Measurements from ENCODE around the gene PIP5K1C.
"Not testable (repeated sequence)": the region's sequence is repeated elsewhere in the genome, so short reads cannot be mapped to it uniquely, and the experiment has no call there.

PIP5K1C gene

GRCh38 chr19:3673506-3674439 lies 26.5 kb downstream of the PIP5K1C start:
- DNase-seq = no peak

- no peak for DNase-seq
These were observed 27.3 kb downstream of the PIP5K1C start for GRCh38 chr19:3672993-3673392.

- DNase-seq = no peak
These were observed 27.7 kb downstream of the PIP5K1C start for GRCh38 chr19:3672575-3672948.

DNA sequence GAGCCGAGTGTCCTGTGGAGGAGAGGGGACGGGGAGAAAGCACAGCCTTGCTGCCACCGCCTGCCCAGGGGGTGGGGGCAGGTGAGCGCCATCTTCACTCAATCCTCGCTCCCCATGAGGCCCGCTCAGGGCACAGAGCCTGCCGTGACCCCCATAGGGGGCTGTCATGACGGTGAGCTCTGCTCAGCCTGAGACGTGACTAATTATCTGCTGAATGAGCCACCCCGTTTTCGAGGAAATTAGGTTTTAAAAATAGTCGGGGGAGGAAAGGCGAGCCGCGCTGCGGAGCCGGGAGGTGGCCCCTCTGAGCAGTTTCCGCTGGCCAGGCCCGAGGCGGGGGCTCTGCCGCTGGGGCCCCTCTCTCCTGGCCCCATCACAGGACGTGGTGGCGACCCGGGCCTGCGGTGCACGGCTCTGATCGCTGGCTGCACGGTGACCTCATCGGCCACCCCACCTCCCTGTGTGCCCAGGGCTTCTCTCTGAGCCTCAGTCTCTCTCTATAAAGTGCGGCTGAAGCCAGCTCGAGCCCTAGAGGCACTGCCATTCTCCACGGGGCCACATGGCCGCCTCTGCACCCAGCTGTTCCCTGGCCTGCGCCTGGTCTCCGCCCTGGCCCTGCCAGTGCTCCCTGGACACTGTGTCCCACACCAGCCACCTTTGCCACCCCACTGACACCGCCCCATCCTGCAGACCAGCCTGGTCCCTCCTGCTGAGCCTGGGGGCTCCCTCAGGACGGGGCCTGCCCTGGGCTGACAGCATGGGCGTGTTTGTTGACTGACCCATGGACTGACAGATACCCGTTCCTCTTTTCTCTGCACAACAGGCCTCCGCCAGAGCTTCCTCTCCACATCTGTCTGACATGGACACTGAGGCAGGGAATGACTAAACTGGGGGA lies 28.3 kb downstream of the PIP5K1C start:
- no peak for DNase-seq

GRCh38 chr19:3670796-3671679 lies 29.2 kb downstream of the PIP5K1C start:
- no peak for DNase-seq

DNA sequence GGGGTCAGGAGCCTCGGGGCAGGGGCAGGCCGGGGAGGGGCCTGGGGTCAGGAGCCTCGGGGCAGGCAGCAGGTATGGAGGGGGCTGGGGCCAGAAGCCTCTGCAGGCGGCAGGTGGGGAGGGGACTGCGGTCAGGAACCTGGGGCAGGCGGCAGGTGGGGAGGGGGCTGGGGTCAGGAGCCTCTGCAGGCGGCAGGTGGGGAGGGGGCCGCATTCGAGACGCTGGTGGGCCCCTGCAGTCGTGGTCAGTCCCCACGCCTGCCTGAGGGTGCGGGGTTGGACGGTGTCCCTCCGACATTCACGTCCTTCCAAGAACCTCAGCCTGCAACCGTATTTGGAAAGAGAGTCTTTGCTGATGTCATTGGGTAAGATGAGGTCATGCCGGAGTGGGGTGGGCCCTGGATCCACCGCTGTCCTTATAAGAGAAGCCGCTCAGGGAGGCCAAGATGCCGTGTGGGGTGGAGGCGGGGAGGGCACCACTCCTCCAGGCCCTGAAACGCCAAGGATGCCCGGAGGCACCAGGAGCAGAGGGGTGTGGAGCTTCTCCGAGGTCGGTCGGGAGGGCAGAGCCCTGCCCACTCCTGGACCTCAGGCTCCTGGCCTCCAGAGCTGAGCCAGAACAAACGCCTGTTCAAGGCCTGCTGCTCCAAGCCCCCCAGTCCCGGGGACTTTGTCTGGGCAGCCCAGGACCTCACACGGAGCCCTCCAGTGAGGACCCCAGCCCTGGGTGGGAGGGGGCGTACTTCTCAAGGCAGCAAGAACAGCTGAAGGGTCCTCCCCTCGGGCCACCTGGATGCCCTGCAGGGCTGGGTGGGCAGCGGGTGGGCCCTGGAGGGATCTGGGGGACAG lies 30.1 kb downstream of the PIP5K1C start:
- DNase-seq = no peak

DNA sequence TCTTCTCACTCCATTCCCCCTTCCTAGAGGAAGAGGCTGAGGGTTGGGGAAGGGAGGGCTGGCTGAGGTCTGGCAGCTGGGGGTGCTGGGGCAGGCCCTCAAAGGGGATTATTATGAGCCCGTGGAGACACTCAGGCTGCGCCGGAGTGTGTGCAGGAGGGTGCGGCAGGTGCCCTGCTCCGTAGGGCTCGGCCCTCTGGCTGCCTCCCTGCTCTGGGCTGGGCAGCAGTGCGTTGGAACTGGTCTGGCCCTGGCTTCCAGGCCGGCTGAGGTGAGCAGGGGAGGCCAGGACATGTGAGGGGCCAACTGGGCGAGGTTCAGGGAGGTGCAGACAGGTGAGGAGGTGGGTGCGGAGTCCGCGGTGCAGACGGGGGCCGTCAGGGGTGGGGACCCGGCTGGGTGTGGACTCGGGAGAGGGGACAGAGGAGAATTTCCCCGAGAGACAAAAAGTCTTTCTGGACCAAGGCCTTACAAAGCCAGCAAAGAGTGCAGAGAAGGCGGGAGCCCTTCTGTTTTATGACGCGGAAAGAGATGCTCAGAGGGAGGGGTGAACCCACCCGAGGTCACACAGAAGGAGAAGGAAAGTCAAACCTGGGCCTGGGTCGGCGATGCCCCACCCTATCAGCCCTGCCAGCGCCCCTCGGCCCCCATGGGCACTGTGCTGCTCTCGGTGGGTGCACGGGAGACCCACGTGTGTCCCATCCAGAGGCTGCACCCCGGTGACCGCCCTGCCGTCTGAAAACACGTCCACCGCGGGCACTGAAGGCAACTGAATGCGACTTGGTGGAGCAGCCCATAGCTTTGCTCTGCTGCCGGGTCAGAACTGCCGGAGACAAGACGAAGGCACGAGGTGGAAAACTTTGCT lies 31.0 kb downstream of the PIP5K1C start:
- DNase-seq = no peak

GRCh38 chr19:3668331-3669081 lies 31.8 kb downstream of the PIP5K1C start:
- DNase-seq = no peak

GRCh38 chr19:3667766-3668165 lies 32.5 kb downstream of the PIP5K1C start:
- no peak for DNase-seq

DNA sequence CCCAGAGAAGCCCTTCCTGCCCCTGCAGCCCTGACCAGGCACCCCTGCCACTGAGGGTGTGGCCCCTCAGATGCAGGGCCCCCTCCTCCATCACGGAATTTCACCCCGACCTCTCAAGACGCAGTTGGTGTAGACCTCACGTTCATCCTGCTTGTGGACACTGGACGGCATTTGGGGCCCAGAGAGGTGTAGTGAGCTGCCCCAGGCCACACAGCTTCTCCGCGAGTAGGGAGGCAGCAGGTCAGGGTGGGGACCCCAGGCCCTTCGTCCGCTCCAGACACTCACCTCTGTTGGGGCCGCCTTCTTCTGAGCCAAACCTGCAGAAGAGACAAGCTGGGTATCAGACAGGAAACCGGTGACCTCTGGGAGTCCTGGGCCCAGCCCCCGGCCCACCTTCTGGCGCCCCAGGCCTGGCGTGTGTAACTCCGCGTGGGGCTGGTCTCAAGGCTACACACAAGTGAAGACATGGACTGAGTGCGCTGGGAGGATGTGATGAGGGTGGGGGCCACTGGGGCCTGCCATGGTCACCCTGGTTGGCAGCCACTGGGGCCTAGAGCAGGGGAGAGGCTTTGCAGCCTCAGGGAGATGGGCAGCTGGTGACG lies 33.1 kb downstream of the PIP5K1C start:
- no peak for DNase-seq

DNA sequence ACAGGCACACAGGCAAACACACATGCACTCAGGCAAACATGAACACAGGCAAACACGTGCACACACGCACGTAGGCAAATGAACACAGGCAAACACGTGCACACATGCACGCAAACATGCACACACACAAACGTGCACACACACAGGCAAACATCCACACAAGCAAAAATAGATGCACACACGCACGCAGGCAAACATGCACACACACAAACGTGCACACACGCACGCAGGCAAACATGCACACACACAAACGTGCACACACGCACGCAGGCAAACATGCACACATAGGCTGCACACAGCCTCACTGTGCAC lies 33.8 kb downstream of the PIP5K1C start:
- not testable (repeated sequence) for DNase-seq

GRCh38 chr19:3665681-3666544 lies 34.4 kb downstream of the PIP5K1C start:
- DNase-seq = no peak

DNA sequence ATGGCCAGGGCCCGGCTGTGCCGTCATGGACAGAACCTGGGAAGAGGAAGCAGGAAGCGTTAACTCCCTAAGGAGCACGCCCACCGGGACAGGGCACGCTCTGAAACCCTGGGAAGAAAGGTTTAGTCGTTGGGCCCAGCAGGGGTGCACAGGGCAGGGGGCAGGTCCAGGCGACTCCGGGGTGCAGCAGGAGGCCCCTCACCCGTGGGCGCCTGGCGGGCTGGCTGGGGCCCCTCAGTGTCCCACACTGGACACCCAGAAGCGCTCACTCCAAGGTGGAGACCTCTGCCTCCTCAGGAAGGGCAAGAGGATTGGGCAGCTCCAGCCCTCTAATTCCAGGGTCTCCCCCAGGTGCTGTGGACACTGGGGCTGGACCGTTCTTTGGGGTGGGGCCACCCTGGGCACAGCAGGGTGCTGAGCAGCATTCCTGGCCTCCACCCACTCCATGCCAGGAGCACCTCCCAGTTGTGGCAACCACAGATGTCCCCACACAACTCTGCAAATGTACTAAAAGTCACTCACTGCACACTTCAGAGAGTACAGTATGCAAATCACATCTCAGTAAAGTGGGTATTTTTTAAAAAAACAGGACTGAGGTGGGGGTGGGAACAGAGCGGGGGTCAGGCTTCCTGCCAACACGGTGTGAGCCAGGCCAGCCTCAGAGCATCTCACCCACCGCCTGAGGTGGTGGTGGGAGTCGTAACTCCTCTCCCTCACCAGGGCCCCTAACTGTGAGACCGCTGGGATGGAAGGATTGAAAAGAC lies 35.2 kb downstream of the PIP5K1C start:
- no peak for DNase-seq

GRCh38 chr19:3663838-3664237 lies 36.4 kb downstream of the PIP5K1C start:
- DNase-seq = no peak

GRCh38 chr19:3661284-3662238 lies 38.7 kb downstream of the PIP5K1C start:
- no peak for DNase-seq

DNA sequence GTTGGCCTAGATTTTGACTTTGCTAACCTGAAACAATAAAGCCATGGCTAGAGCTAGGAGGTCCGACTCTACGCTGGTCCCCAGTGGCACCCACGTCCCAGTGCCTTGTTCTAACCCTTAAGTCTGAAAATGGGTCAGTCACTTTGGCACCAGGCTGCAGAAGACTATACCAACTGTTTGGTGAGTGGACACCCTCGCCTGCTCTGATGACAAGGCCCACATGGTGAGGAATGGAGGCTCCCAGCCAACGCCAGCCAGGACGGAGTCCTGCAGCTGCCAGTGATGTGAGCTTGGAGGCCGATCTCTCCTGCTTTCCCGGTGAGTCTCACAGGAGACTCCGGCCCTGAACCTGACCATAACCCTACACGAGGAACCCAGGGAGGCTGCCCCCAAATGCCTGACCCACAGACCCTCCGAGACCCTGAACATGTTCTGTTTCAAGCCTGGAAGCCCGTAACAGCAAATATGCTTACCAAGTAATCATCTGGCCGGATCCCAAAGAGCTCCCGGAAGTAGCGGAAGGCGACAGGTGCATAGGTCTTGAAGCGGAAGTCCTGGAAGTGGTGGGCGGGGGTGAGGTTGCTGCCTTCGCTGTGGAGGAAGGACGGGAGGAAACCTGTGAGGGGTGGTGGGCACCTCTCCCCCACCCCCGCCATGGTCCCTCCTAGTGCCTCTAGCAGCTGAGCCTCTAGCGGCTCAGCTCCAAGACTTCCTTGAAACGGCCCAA lies 39.6 kb downstream of the PIP5K1C start:
- DNase-seq = no peak

Measured in NCI-H510A treated with DMSO at 0.1 percent for 48 hours (cell line).